SK-N-SH (cell line): ENCODE data around the gene CTU1. TPM values are rescaled to one million over a fixed set of nuclear protein-coding genes. Genes with fewer than 3 reads are reported as not detected.
A peak's percentile ranks its signal among the peaks of the same experiment; 100 is the strongest.

Experiments
- CTCF ChIA-PET: fragments of 300-600, 350-600 bp; formaldehyde crosslinking; extraction: SDS; loops from one replicate; lab custom pipeline; 2021; lab: Yijun Ruan, JAX
- POLR2A ChIA-PET: fragments of 350-600 bp; sonication (Branson Sonifier 250); formaldehyde crosslinking; extraction: SDS; loops from one replicate; lab custom pipeline; 2020; ENCODE audit warnings: antibody characterized with exemption, inconsistent platforms; lab: Yijun Ruan, JAX
- DNase-seq: peaks from one replicate; pipeline ENCODE4 v3.0.0; 2012
- H2AFZ ChIP-seq: fragments of 200-600 bp; sonication (generic); 2 replicates; pipeline ENCODE4 v1.8.1; 2016; ENCODE audit warnings: antibody characterized with exemption, mild to moderate bottlenecking, low read depth
- H3F3A ChIP-seq: fragments of 200-600 bp; sonication (generic); replicated peaks from 2 replicates; pipeline ENCODE3; 2016; ENCODE audit warnings: antibody characterized with exemption, mild to moderate bottlenecking; ENCODE audit not compliant: insufficient read depth
- H3K27ac ChIP-seq, 2 experiments: fragments of 200-500 bp in 1 of 2; fragments of 200-600 bp in 1 of 2; sonication (Bioruptor generic) in 1 of 2; sonication (generic), shearing (Covaris generic) in 1 of 2; 2 replicates each; pipeline versions ENCODE4 v1.5.1 to v1.6.1; 2014 to 2016; ENCODE audit warnings: low read depth in 2 of 2, inconsistent platforms in 1 of 2, low read length in 1 of 2, mild to moderate bottlenecking in 1 of 2, mixed read lengths in 1 of 2
- H3K27me3 ChIP-seq: fragments of 200-600 bp; sonication (generic), shearing (Covaris generic); 2 replicates; pipeline ENCODE4 v1.6.1; 2016; ENCODE audit warnings: mixed run types; ENCODE audit not compliant: insufficient read depth
- H3K36me3 ChIP-seq, 2 experiments: fragments of 200-500 bp in 1 of 2; fragments of 200-600 bp in 1 of 2; sonication (Bioruptor generic) in 1 of 2; sonication (generic) in 1 of 2; replicated peaks in 1 of 2; 2 replicates each; pipeline versions ENCODE3 to v1.5.1; 2014 to 2016; ENCODE audit warnings: low read length in 1 of 2, mild to moderate bottlenecking in 1 of 2; ENCODE audit not compliant: insufficient read depth in 2 of 2, control insufficient read depth in 1 of 2
- H3K4me1 ChIP-seq, 2 experiments: fragments of 200-500 bp in 1 of 2; fragments of 200-600 bp in 1 of 2; sonication (Bioruptor generic) in 1 of 2; sonication (generic), shearing (Covaris generic) in 1 of 2; 2 replicates each; pipeline versions ENCODE4 v1.5.1 to v1.6.1; 2014 to 2016; ENCODE audit warnings: low read depth in 1 of 2, low read length in 1 of 2, mixed run types in 1 of 2; ENCODE audit not compliant: insufficient read depth in 2 of 2, control insufficient read depth in 1 of 2
- H3K4me2 ChIP-seq: fragments of 200-600 bp; sonication (generic), shearing (Covaris generic); 2 replicates; pipeline ENCODE4 v1.6.1; 2017; ENCODE audit warnings: mixed run types
- H3K4me3 ChIP-seq, 2 experiments: fragments of 200-500 bp in 1 of 2; fragments of 200-600 bp in 1 of 2; sonication (Bioruptor generic) in 1 of 2; sonication (generic), shearing (Covaris generic) in 1 of 2; 2 replicates each; pipeline versions ENCODE4 v1.5.1 to v1.8.1; 2014 to 2016; ENCODE audit warnings: low read depth in 2 of 2, inconsistent platforms in 1 of 2, low read length in 1 of 2, mild to moderate bottlenecking in 1 of 2, mixed read lengths in 1 of 2, moderate library complexity in 1 of 2
- H3K79me2 ChIP-seq: fragments of 200-600 bp; sonication (generic); 2 replicates; pipeline ENCODE4 v1.8.1; 2017; ENCODE audit warnings: mild to moderate bottlenecking; ENCODE audit not compliant: insufficient read depth
- H3K9ac ChIP-seq: fragments of 200-600 bp; sonication (generic); 2 replicates; pipeline ENCODE4 v1.6.1; 2017; ENCODE audit warnings: mixed run types
- H3K9me2 ChIP-seq: fragments of 200-600 bp; sonication (generic); 2 replicates; pipeline ENCODE4 v1.6.1; 2017; ENCODE audit warnings: mixed run types
- H3K9me3 ChIP-seq: fragments of 200-600 bp; sonication (generic); 2 replicates; pipeline ENCODE4 v1.6.1; 2017; ENCODE audit warnings: mixed run types, mild to moderate bottlenecking, moderate library complexity
- H4K20me1 ChIP-seq: fragments of 200-600 bp; sonication (generic); 2 replicates; pipeline ENCODE4 v1.6.1; 2017; ENCODE audit warnings: mild to moderate bottlenecking, mixed run types; ENCODE audit not compliant: insufficient read depth
- CTCF ChIP-seq: fragments of 200-600 bp; sonication (generic); IDR thresholded peaks from 2 replicates; pipeline ENCODE4 v1.6.1; 2017; ENCODE audit warnings: antibody characterized with exemption, mild to moderate bottlenecking, moderate library complexity
- ELF1 ChIP-seq: IDR thresholded peaks from 2 replicates; pipeline ENCODE4 v1.4.0; 2012
- EZH2phosphoT487 ChIP-seq: fragments of 200-600 bp; sonication (generic); IDR thresholded peaks from 2 replicates; pipeline ENCODE4 v1.6.1; 2017; ENCODE audit warnings: low read depth, mixed run types, mild to moderate bottlenecking, antibody characterized with exemption, moderate library complexity, borderline replicate concordance
- FOXJ3 ChIP-seq: sonication (generic); formaldehyde crosslinking; IDR thresholded peaks from 2 replicates; pipeline ENCODE4 v1.5.1; 2020; ENCODE audit warnings: mild to moderate bottlenecking, missing genetic modification reagents
- GABPA ChIP-seq: IDR thresholded peaks from 2 replicates; pipeline ENCODE4 v1.4.0; 2012; ENCODE audit warnings: low read depth, mild to moderate bottlenecking
- RCOR1 ChIP-seq: fragments of 150-350 bp; IDR thresholded peaks from 2 replicates; pipeline ENCODE4 v1.6.1; 2017; ENCODE audit warnings: antibody characterized with exemption, low read length
- SIN3A ChIP-seq: IDR thresholded peaks from 2 replicates; pipeline ENCODE4 v1.6.1; 2012; ENCODE audit warnings: low read depth, mild to moderate bottlenecking, low read length, moderate library complexity, borderline replicate concordance
- TAF1 ChIP-seq: IDR thresholded peaks from 2 replicates; pipeline ENCODE4 v1.6.1; 2012; ENCODE audit warnings: low read depth, mild to moderate bottlenecking, low read length, moderate library complexity, borderline replicate concordance
- ZBTB33 ChIP-seq: IDR thresholded peaks from 2 replicates; pipeline ENCODE4 v1.4.0; 2012; ENCODE audit warnings: low read depth, borderline replicate concordance
- WGBS: methylation state at CpG from one replicate; pipeline ENCODE4 v1.1.6; 2017; ENCODE audit warnings: low lambda C conversion rate; 5-methylcytosine and 5-hydroxymethylcytosine counted together
- polyA plus RNA-seq, 3 experiments: library from polyadenylated mRNA; depleted of rRNA; stranded (reverse); fragments of >200 nt; gene quantifications; 2 replicates each; pipeline ENCODE4 v1.2.3, GENCODE V29; 2012

Gene CTU1
- polyA plus RNA-seq, 1 of the 3 experiments (the other 2 are of a cell fraction), result 8.8 TPM

GRCh38 chr19:51108066-51108804 lies at the start of gene CTU1 (continued):
- 0 out of 2 replicates have a peak, but pooled peaks have one; percentile 34 for TF ChIP-seq ZBTB33

DNA sequence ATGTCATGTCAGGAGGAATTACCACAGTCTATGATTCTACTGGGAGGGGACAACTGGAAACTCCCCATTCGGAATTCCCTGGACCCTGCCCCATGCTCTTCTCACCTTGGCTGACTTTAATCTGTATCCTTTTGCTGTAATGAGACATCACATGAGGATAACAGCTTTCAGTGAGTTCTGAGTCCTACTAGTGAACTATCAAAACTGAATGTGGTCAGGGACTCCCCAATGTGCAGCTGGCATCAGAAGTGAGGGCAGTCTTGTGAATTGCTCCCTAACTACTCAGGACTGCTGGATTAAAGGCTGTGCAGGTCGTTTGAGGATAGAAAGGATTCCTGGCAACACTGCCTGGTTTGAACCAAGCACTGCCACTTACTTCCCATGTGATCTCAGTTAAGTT lies 49.1 kb upstream of the CTU1 start:
- ChIA-PET POLR2A (no interaction called here), CTCF (interaction anchor here (0.6 to 2.7 kb wide), 5 partner anchors 10 to 358 kb away, joined by 3 to 12 read pairs (median 4); no protein-coding TSS in a partner anchor)
- Histone ChIP-seq H3K4me2 (no peak overlapping the region), H2AFZ (no peak overlapping the region), H3K36me3 (no peaks in the 10 kb centered on the region), H3K27me3 (peaks cover 36% of the 10 kb centered on the region), H3K9me2 (no peaks in the 10 kb centered on the region), H3K9me3 (no peaks in the 10 kb centered on the region), H3K4me3 (no peak overlapping the region), H4K20me1 (no peaks in the 10 kb centered on the region), H3K9ac (no peak overlapping the region), H3K27ac (no peak overlapping the region), H3K4me1 (no peaks in the 10 kb centered on the region)
- no peak for TF ChIP-seq CTCF
- TF ChIP-seq, all 33 proteins: peak for 0
- 0% methylated on average over 2 of the region's 2 CpGs for WGBS
- H3K79me2 ChIP-seq, result no peaks in the 10 kb centered on the region
- DNase-seq, result no peak
- no peaks in the 10 kb centered on the region for H3F3A ChIP-seq

GRCh38 chr19:51156710-51157109 lies 48.5 kb upstream of the CTU1 start:
- Histone ChIP-seq H2AFZ (no peak overlapping the region), H4K20me1 (no peaks in the 10 kb centered on the region), H3K4me1 (no peaks in the 10 kb centered on the region), H3K79me2 (no peaks in the 10 kb centered on the region), H3K9me2 (no peaks in the 10 kb centered on the region), H3F3A (no peaks in the 10 kb centered on the region), H3K9ac (no peak overlapping the region), H3K9me3 (no peaks in the 10 kb centered on the region), H3K27me3 (peaks cover 36% of the 10 kb centered on the region), H3K4me3 (no peak overlapping the region), H3K4me2 (no peak overlapping the region), H3K36me3 (no peaks in the 10 kb centered on the region), H3K27ac (no peak overlapping the region)
- ChIA-PET CTCF (interaction anchor here (0.6 to 2.7 kb wide), 6 partner anchors 9 to 358 kb away, joined by 3 to 12 read pairs (median 4); no protein-coding TSS in a partner anchor), POLR2A (no interaction called here)
- WGBS, result 0% methylated on average over 2 of the region's 2 CpGs
- DNase-seq, result no peak
- TF ChIP-seq GABPA (no peak), RCOR1 (no peak), TAF1 (no peak), FOXJ3 (CRISPR knock-in tag) (no peak), ELF1 (no peak), SIN3A (no peak), EZH2phosphoT487 (no peak)
